HG03280 (cell line): ENCODE results near the gene PSENEN.

ENCODE experiments used
- ATAC-seq: cut with Tn5 transposase; IDR thresholded peaks from one replicate; pipeline ENCODE4 v1.9.1; 2021; ENCODE audit warnings: mild to moderate bottlenecking, moderate library complexity; ENCODE audit not compliant: unreplicated experiment

PSENEN gene

DNA sequence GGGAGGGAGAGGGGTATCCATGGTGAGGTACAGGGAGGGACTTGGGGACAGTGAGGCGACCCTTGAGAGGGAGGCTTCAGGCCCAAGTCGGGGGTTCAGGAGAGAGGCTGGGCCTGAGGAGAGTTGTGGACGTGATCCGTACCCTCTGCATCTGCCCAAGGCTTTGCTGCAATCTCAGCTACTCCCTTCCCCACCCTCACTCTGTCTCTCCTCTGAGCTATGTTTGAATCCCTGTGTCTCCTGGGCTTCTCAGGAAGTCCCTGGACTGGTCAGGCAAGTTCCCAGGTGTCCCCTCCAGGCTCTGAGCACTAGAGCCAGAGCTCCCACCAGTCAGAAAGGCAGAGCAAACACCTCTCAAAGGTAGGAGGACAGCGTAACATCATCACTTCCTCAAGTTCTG, 4.7 kb downstream of the PSENEN start:
- no peak for ATAC-seq

DNA sequence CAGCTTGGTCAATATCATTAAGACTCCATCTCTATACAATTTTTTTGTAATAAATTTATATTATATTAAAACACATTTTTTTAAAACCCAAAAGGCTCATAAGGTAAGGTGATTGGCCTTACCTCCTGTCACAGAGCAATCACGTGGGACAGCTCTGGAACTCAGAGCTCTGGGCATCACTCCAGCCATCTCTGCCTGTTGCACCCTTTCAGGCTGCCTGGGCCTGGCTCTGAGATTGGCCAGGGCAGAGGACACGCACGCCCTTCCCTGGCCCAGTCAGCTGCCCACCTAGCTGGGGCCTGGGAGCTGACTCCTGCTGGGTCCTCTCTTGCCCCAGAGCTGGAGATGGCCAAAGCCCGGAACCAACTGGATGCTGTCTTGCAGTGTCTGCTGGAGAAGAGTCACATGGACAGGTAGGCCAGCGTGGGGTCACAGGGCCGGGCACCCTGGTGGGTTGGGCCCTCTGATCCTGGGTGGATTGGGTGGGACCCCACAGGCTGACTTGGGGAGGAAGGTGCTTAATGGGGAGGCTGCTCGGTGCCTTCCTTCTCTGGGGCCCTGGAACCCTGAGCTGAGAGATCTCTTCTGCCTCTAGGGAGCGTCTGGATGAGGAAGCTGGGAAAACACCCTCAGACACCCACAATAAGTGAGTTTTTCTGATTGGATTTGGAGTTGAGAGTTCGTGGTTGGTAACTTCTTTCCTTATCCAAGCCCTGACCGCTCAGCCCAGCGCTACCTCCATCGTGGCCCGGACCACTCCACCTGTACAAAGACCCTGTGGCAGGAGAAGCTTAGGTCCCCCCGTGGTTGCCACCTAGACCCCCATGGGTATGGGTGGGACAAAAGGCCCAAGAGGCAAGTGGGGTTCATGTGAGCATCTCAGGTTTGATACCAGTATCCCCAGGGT, 6.6 kb downstream of the PSENEN start:
- ATAC-seq, result no peak

- ATAC-seq, result no peak
Observed at GRCh38 chr19:35752746-35753350, 7.4 kb downstream of the PSENEN start.

GRCh38 chr19:35753634-35754369, 8.4 kb downstream of the PSENEN start:
- no peak for ATAC-seq

- ATAC-seq, result no peak
Observed at GRCh38 chr19:35754370-35755130, 9.1 kb downstream of the PSENEN start.

GRCh38 chr19:35755131-35755549, 9.7 kb downstream of the PSENEN start:
- no peak for ATAC-seq

- ATAC-seq, result no peak
Observed at GRCh38 chr19:35755550-35756376, 10.3 kb downstream of the PSENEN start.

DNA sequence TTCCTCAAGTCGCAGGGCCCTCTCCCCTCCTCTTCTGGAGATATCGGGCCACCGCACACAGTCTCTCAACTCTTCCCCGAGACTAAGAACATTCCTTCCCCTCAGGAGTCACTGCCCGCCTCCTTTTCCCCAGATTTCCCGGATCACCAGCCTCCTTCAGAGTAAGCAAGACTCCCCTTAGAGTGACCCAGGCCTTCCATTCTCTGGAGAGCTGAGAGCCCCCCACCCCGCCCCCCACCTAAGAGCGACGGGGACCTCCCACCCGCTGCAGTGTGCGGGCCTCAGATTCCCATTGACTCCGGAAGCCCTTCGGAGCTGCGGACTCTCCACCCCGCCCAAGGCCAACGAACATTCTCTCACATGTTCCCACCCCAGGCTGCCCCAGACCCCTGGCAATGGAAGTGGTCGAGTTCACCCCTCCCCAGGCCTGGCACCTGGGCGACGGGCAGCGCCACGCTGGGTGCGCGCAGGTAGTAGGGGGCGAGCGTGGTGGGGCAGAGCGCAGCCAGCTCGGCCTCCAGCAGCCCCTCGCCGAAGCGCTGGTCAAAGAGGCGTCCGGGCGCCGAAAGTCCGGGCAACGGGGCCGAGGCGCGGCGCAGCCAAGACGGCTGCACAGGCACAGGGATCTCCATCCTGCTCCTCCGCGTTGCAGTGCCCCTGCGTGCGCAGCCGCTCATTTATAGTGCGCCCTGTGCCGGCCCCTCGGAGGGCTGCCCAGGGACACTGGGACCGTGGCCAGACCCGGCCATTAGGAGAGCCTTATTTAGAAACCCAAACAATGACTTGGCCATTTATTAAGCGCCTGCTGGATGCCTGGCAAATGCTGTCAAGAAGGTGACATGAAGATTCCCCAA, 11.2 kb downstream of the PSENEN start, which contains the start of gene HSPB6:
HSPB6 (minus strand) TSS at position 653 of the 854 bp plus-strand sequence; CDS start at position 632, 21 bp downstream.
- no peak for ATAC-seq

- no peak for ATAC-seq
Observed at GRCh38 chr19:35757231-35757748, 11.8 kb downstream of the PSENEN start.

GRCh38 chr19:35757749-35758608, 12.5 kb downstream of the PSENEN start, which contains the start of gene PROSER3:
TSS of gene PROSER3 (plus strand) at chr19:35758176. CDS start at chr19:35758216, 40 bp downstream.
- peak; percentile 94 for ATAC-seq

DNA sequence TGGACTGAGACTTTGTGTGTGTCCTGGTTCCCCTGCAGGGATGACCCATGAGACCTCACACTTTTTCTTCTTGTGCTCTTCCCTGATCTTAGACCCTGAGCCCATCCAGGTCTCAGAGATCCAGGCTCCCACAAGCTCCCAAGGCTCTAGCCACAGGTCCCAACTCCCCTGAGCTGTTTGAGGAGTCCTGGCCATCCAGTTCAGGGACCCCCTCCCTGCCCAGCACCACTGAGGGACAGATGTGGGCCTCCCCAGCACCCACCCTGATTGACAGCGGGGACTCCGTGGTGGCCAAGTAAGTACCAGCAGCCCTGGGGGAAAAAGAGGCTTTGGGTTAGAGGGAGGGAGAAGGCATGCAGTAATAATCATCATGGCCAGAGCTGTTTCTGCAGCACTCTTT, 14.2 kb downstream of the PSENEN start:
- ATAC-seq, result no peak

DNA sequence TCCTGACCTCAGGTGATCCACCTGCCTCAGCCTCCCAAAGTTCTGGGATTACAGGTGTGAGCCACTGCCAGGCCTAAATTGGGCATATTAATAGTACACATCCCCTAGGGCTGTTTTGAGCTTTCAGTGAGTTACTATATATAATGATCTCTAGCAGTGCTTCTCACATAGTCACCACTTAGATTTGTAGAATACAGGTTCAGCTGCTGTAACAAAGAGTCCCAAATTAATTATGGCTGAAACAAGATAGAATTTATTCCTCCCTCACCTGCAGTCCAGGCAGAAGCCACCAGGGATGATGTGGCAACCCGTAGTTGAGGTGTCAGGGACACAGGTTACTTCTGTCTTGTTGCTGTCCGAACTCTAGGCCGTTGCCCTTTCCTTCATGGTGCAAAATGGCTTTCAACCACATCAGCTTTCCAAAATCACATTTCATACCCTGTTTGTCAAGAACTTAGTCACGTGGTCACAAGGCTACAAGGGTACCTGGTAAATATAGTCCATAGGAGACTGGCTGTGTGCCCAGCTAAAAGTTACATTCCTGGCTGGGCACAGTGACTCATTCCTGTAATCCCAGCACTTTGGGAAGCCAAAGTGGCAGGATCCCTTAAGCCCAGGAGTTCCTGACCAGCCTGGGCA, 15.4 kb downstream of the PSENEN start:
- ATAC-seq, result no peak

DNA sequence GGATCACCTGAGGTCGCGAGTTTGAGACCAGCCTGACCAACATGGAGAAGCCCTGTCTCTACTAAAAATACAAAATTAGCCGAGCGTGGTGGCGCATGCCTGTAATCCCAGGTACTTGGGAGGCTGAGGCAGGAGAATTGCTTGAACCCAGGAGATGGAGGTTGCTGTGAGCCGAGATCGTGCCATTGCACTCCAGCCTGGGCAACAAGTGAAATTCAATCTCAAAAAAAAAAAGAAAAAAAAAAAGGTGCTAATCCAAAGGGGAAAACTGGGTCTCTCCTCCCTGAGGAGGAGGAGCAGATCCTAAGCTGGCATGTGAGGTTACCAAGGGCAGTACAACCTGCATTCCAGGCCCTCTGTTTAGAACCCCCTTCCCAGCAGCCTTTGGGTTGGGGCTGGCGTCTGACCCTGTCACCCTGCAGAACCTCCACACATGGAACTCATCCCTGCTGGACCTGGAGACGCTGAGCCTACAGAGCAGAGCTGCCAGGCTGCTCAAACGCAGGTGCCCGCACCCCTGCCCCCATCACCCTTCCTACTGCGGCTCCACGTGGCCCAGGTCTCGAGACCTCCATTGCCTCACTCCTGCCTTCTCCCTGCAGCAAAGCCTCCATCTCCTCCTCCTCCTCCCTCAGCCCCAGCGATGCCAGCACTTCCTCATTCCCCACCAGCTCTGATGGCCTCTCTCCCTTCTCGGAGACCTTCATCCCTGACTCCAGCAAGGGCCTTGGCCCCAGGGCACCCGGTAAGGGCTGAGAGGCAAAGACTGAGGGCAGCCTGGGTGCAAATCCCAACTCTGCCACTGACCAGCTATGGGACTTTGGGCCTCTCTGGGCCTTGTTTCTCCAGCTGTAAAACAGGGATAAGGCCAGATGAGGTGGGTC, 19.2 kb downstream of the PSENEN start:
- ATAC-seq, result no peak

DNA sequence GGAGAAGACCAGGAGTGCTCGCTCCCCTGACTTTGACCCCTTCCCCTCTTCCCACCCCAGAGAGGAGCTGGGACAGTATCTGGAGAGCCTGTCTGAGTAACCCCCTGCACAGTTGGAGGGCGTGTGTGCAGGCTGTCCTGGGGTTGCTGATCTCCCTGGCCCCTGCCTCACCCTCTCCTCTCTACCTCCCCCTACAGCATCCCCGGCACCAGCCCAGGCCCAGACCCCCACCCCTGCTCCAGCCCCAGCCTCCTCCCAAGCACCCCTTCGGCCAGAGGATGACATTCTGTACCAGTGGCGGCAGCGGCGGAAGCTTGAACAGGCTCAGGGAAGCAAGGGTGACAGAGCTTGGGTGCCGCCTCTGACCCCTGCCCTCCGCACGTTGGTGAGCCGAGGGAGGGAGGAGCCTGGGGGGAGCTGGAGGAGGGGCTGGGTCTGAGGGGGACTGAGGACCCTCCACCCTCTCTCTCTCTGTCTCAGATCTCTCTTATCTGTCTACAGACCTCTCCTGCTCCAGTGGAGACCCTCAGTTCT, 21.2 kb downstream of the PSENEN start:
- no peak for ATAC-seq

DNA sequence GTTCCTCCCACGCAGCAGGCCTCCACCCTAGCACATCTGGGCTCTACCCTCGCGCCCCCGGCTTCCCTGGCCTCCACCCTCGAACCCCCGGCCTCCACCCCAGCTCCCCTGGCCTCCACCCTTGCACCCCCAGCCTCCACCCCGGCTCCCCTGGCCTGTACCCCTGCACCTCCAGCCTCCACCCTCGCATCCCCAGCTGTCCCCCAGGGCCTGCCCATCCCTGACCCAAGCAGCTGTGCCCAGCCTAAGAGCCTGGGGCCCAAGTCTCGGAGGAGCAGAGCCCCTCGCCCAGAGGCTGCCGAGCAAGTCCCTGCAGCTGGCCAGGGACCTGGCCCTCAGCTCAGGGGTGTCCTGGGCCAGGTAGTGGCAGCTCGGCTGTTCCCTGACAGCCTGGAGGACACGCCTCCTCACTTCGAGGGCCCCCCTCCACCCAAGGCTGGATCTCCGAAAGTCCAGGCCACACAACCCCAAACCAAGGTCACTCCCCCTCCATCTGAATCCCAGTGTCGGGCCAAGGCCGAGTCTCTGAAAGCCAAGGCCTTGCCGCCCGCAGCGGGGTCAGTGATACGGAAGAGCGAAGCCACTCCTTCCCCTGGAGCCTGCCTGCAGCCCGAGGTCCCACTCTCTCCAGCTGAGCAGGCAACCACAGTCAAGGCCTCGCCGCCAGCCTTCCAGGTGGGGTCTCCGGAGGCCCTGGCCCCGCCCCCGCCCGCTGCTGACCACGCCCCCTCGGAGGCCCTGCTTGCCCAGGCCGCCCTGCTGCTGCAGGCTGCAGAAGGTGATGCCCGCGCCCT, 22.0 kb downstream of the PSENEN start:
- no peak for ATAC-seq
